SU-DHL-6 (cell line): ENCODE results near the gene TMCC2.
A peak's percentile ranks its signal among the peaks of the same experiment; 100 is the strongest.
"Not testable (repeated sequence)": the region's sequence is repeated elsewhere in the genome, so short reads cannot be mapped to it uniquely, and the experiment has no call there.

Source experiments
- H2AFZ ChIP-seq: fragments of 200-600 bp; sonication (generic); 2 replicates; pipeline ENCODE4 v1.6.1; 2014; ENCODE audit warnings: low read depth, mild to moderate bottlenecking, moderate library complexity, mixed read lengths, antibody characterized with exemption, low read length; ENCODE audit not compliant: severe bottlenecking
- H3F3A ChIP-seq: fragments of 200-600 bp; shearing (Covaris generic); 2 replicates; pipeline ENCODE4 v1.6.0; 2016; ENCODE audit warnings: antibody characterized with exemption, mild to moderate bottlenecking; ENCODE audit not compliant: insufficient read depth
- H3K27ac ChIP-seq: fragments of 200-600 bp; sonication (generic); 2 replicates; pipeline ENCODE4 v1.5.1; 2016; ENCODE audit warnings: low read depth, mild to moderate bottlenecking, low read length, moderate library complexity, mixed read lengths
- H3K27me3 ChIP-seq: fragments of 200-600 bp; sonication (generic), shearing (Covaris generic); 2 replicates; pipeline ENCODE4 v1.6.0; 2014; ENCODE audit warnings: mild to moderate bottlenecking, low read length
- H3K36me3 ChIP-seq: fragments of 200-600 bp; sonication (generic); 2 replicates; pipeline ENCODE4 v1.6.1; 2014; ENCODE audit warnings: mild to moderate bottlenecking, low read length, mixed read lengths
- H3K4me2 ChIP-seq: fragments of 300-600, 200-600 bp; shearing (Covaris generic), sonication (generic); 2 replicates; pipeline ENCODE4 v1.6.0; 2014; ENCODE audit warnings: low read length, low read depth, mild to moderate bottlenecking; ENCODE audit not compliant: poor library complexity, severe bottlenecking
- H3K4me3 ChIP-seq: fragments of 200-600 bp; sonication (generic); 2 replicates; pipeline ENCODE4 v1.5.1; 2014; ENCODE audit warnings: antibody characterized with exemption, low read length, mild to moderate bottlenecking, mixed read lengths; ENCODE audit not compliant: insufficient read depth, poor library complexity, severe bottlenecking
- H3K79me2 ChIP-seq: fragments of 200-600 bp; sonication (generic); 2 replicates; pipeline ENCODE4 v1.6.1; 2014; ENCODE audit warnings: mild to moderate bottlenecking, low read length, moderate library complexity; ENCODE audit not compliant: insufficient read depth
- H3K9ac ChIP-seq: fragments of 200-600 bp; sonication (generic); 2 replicates; pipeline ENCODE4 v1.7.0; 2014; ENCODE audit warnings: mild to moderate bottlenecking, low read length
- H3K9me2 ChIP-seq: fragments of 200-600 bp; sonication (generic); replicated peaks from 2 replicates; pipeline ENCODE4 v1.6.1; 2014; ENCODE audit warnings: low read length; ENCODE audit not compliant: insufficient read depth
- H3K9me3 ChIP-seq: fragments of 200-600 bp; sonication (generic); 2 replicates; pipeline ENCODE4 v1.6.1; 2014; ENCODE audit warnings: low read length, mixed read lengths; ENCODE audit not compliant: insufficient read depth
- H4K20me1 ChIP-seq: fragments of 200-600 bp; sonication (generic); 2 replicates; pipeline ENCODE4 v1.6.1; 2014; ENCODE audit warnings: low read depth, mild to moderate bottlenecking, antibody characterized with exemption, low read length, moderate library complexity, mixed read lengths
- EZH2phosphoT487 ChIP-seq: fragments of 200-600 bp; sonication (generic), shearing (Covaris generic); conservative IDR thresholded peaks from 2 replicates; pipeline ENCODE4 v1.6.1; 2018; ENCODE audit warnings: mild to moderate bottlenecking, antibody characterized with exemption, low read length, moderate library complexity, mixed read lengths
- TF ChIP-seq, protein P1 (sequence below): fragments of 200-600 bp; sonication (generic); IDR thresholded peaks from one replicate; pipeline ENCODE4 v1.5.1; 2017; ENCODE audit warnings: antibody characterized with exemption, mild to moderate bottlenecking, low read length, moderate library complexity; ENCODE audit not compliant: insufficient read depth, poor library complexity, severe bottlenecking

The TMCC2 gene

GRCh38 chr1:205227584-205228013, at the start of gene TMCC2:
Gene TMCC2, plus strand, starts transcription at chr1:205227946. Its CDS starts 619 bp downstream, at chr1:205228565.
- H3K27me3 ChIP-seq = no peaks in the 10 kb centered on the region
- TF ChIP-seq, protein P1, sequence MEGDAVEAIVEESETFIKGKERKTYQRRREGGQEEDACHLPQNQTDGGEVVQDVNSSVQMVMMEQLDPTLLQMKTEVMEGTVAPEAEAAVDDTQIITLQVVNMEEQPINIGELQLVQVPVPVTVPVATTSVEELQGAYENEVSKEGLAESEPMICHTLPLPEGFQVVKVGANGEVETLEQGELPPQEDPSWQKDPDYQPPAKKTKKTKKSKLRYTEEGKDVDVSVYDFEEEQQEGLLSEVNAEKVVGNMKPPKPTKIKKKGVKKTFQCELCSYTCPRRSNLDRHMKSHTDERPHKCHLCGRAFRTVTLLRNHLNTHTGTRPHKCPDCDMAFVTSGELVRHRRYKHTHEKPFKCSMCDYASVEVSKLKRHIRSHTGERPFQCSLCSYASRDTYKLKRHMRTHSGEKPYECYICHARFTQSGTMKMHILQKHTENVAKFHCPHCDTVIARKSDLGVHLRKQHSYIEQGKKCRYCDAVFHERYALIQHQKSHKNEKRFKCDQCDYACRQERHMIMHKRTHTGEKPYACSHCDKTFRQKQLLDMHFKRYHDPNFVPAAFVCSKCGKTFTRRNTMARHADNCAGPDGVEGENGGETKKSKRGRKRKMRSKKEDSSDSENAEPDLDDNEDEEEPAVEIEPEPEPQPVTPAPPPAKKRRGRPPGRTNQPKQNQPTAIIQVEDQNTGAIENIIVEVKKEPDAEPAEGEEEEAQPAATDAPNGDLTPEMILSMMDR = no peak
- TF ChIP-seq EZH2phosphoT487 = no peak
- no peaks in the 10 kb centered on the region for H3F3A ChIP-seq
- H4K20me1 ChIP-seq = no peaks in the 10 kb centered on the region
- no peaks in the 10 kb centered on the region for H3K36me3 ChIP-seq
- H3K4me3 ChIP-seq = peak within 1 kb of the TSS; percentile 77
- peak within 1 kb of the TSS; percentile 87 for H2AFZ ChIP-seq
- no peaks in the 10 kb centered on the region for H3K79me2 ChIP-seq
- no peaks in the 10 kb centered on the region for H3K9me2 ChIP-seq
- no peaks in the 10 kb centered on the region for H3K9me3 ChIP-seq
- H3K9ac ChIP-seq = peak within 1 kb of the TSS; percentile 49
- peak within 1 kb of the TSS; percentile 96 for H3K4me2 ChIP-seq
- no peak within 1 kb of the TSS for H3K27ac ChIP-seq

DNA sequence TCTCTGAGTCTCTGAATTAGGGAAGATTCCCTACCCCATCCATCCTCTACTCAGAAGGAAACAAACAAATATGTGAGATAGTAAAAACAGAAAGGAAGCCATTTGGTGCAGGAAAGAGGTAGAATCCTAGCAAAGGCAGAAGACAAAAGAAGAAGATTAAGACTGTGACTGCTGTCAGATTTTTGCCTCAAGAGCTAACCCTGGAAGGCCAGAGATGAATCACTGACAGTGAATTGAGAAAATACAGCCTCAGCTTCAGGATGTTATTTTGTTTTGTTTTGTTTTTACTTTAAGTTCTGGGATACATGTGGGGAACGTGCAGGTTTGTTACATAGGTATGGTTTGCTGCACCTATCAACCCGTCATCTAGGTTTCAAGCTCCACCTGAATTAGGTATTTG, 47.9 kb upstream of the TMCC2 start:
- TF ChIP-seq, protein P1 = no peak
- TF ChIP-seq EZH2phosphoT487 = no peak
- no peaks in the 10 kb centered on the region for H4K20me1 ChIP-seq
- no peak overlapping the region for H3K9ac ChIP-seq
- no peak overlapping the region for H3K27ac ChIP-seq
- H3K9me2 ChIP-seq = no peaks in the 10 kb centered on the region
- no peaks in the 10 kb centered on the region for H3K27me3 ChIP-seq
- no peaks in the 10 kb centered on the region for H3F3A ChIP-seq
- no peak overlapping the region for H3K4me3 ChIP-seq
- H3K9me3 ChIP-seq = no peaks in the 10 kb centered on the region
- no peaks in the 10 kb centered on the region for H3K36me3 ChIP-seq
- no peak overlapping the region for H3K4me2 ChIP-seq
- no peaks in the 10 kb centered on the region for H3K79me2 ChIP-seq
- no peak overlapping the region for H2AFZ ChIP-seq

DNA sequence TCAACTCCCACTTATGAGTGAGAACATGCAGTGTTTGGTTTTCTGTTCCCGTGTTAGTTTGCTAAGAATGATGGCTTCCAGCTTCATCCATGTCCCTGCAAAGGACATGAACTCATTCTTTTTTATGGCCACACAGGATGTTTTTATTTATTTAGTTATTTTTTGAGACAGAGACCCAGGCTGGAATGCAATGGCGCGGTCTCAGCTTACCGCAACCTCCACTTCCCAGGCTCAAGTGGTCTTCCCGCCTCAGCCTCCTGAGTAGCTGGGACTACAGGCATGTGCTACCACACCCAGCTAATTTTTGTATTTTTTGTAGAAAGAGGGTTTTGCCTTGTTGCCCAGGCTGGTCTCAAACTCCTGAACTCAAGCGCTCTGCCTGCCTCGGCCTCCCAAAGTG, 47.4 kb upstream of the TMCC2 start:
- not testable (repeated sequence) for H3K36me3 ChIP-seq, H4K20me1 ChIP-seq, H3K79me2 ChIP-seq, H3F3A ChIP-seq, H3K9me2 ChIP-seq, H2AFZ ChIP-seq, H3K27ac ChIP-seq, H3K27me3 ChIP-seq, H3K4me2 ChIP-seq, H3K9ac ChIP-seq, H3K9me3 ChIP-seq, H3K4me3 ChIP-seq

- Histone ChIP-seq H4K20me1 (no peaks in the 10 kb centered on the region), H3K79me2 (no peaks in the 10 kb centered on the region)
These were observed 44.8 kb upstream of the TMCC2 start for GRCh38 chr1:205182930-205183329.

More at GRCh38 chr1:205182930-205183329, 44.8 kb upstream of the TMCC2 start:
- no peak overlapping the region for H3K4me3 ChIP-seq
- no peaks in the 10 kb centered on the region for H3F3A ChIP-seq
- H3K9ac ChIP-seq = no peak overlapping the region
- no peaks in the 10 kb centered on the region for H3K9me2 ChIP-seq
- no peak for TF ChIP-seq EZH2phosphoT487
- TF ChIP-seq, protein P1 = no peak
- H3K27ac ChIP-seq = no peak overlapping the region
- no peaks in the 10 kb centered on the region for H3K9me3 ChIP-seq
- H3K4me2 ChIP-seq = no peak overlapping the region
- H3K36me3 ChIP-seq = no peaks in the 10 kb centered on the region
- no peak overlapping the region for H2AFZ ChIP-seq
- no peaks in the 10 kb centered on the region for H3K27me3 ChIP-seq
